HepG2 (cell line): Measurements from ENCODE around the gene B9D2. TPM values are rescaled to one million over a fixed set of nuclear protein-coding genes. Genes with fewer than 3 reads are reported as not detected.

ENCODE experiments used
- AHDC1 ChIP-seq: sonication (generic); formaldehyde crosslinking; IDR thresholded peaks from 2 replicates; pipeline ENCODE4 v1.5.1; 2020; ENCODE audit warnings: mild to moderate bottlenecking, missing genetic modification reagents, borderline replicate concordance
- ATF7-NPFF ChIP-seq: sonication (generic); formaldehyde crosslinking; IDR thresholded peaks from 2 replicates; pipeline ENCODE4 v1.8.1; 2023; ENCODE audit warnings: mild to moderate bottlenecking, low read depth, missing genetic modification reagents, moderate library complexity
- CREB3 ChIP-seq: sonication (generic); formaldehyde crosslinking; IDR thresholded peaks from 2 replicates; pipeline ENCODE4 v1.5.0; 2020; ENCODE audit warnings: missing genetic modification reagents
- FOXO4 ChIP-seq: sonication (generic); formaldehyde crosslinking; conservative IDR thresholded peaks from 2 replicates; pipeline ENCODE4 v1.8.1; 2023; ENCODE audit warnings: missing genetic modification reagents
- GABPB1 ChIP-seq: IDR thresholded peaks from 2 replicates; pipeline ENCODE4 v1.6.1; 2016; ENCODE audit warnings: mild to moderate bottlenecking, missing genetic modification reagents, moderate library complexity, missing compliant biosample characterization
- HOXA3 ChIP-seq: sonication (generic); formaldehyde crosslinking; IDR thresholded peaks from 2 replicates; pipeline ENCODE4 v1.5.0; 2020; ENCODE audit warnings: missing genetic modification reagents
- KDM3A ChIP-seq: IDR thresholded peaks from 2 replicates; pipeline ENCODE4 v1.6.1; 2018; ENCODE audit warnings: low read depth, missing compliant biosample characterization
- MAFK ChIP-seq, 2 experiments: IDR thresholded peaks in 1 of 2; conservative IDR thresholded peaks in 1 of 2; 2 replicates each; pipeline ENCODE4 v1.6.1; 2011; ENCODE audit warnings: improper control_type of control experiment in 2 of 2, low read length in 2 of 2
- SMAD9 ChIP-seq: sonication (generic); formaldehyde crosslinking; IDR thresholded peaks from 2 replicates; pipeline ENCODE4 v1.5.1; 2020; ENCODE audit warnings: mild to moderate bottlenecking, missing genetic modification reagents
- TBP ChIP-seq: sonication (generic); formaldehyde crosslinking; IDR thresholded peaks from 2 replicates; pipeline ENCODE4 v1.5.0; 2020; ENCODE audit warnings: missing genetic modification reagents
- TIGD3 ChIP-seq: sonication (generic); formaldehyde crosslinking; IDR thresholded peaks from 2 replicates; pipeline ENCODE4 v1.5.1; 2020; ENCODE audit warnings: mild to moderate bottlenecking, missing genetic modification reagents, borderline replicate concordance
- ZFP41 ChIP-seq: sonication (generic); formaldehyde crosslinking; IDR thresholded peaks from 2 replicates; pipeline ENCODE4 v1.4.0; 2020; ENCODE audit warnings: mild to moderate bottlenecking, missing genetic modification reagents, borderline replicate concordance
- ZFP82 ChIP-seq: sonication (generic); formaldehyde crosslinking; IDR thresholded peaks from 2 replicates; pipeline ENCODE4 v1.5.1; 2020; ENCODE audit warnings: mild to moderate bottlenecking, missing genetic modification reagents, borderline replicate concordance
- ZNF512 ChIP-seq: sonication (generic); formaldehyde crosslinking; IDR thresholded peaks from 2 replicates; pipeline ENCODE4 v1.4.0; 2020; ENCODE audit warnings: mild to moderate bottlenecking, missing genetic modification reagents
- ZNF557 ChIP-seq: sonication (generic); formaldehyde crosslinking; IDR thresholded peaks from 2 replicates; pipeline ENCODE4 v1.4.0; 2020; ENCODE audit warnings: missing genetic modification reagents
- ZNF724P ChIP-seq: sonication (generic); formaldehyde crosslinking; IDR thresholded peaks from 2 replicates; pipeline ENCODE4 v1.8.0; 2022; ENCODE audit warnings: missing genetic modification reagents, borderline replicate concordance
- polyA plus RNA-seq, 8 experiments: library from polyadenylated mRNA; depleted of rRNA in 3 of 8; stranded (reverse) in 7 of 8; unstranded in 1 of 8; fragments of >200 nt; fragmentation: Illumina TruSeq in 4 of 8; extraction: Trizol in 4 of 8; gene quantifications; 2 replicates each; pipeline versions ENCODE4 v1.2.1 to v1.2.3, GENCODE V29; 2011 to 2016; ENCODE audit warnings: low read depth in 4 of 8, missing spikeins in 1 of 8, mixed read lengths in 1 of 8; ENCODE audit not compliant: insufficient read depth in 1 of 8
- total RNA-seq, 5 experiments: library from RNA; depleted of rRNA; stranded (reverse); fragments of >200 nt; fragmentation: Illumina TruSeq; extraction: Trizol; gene quantifications; 2 replicates each; pipeline ENCODE4 v1.2.3, GENCODE V29; 2016; ENCODE audit warnings: low read depth in 1 of 5

B9D2 gene
- total and polyA plus RNA-seq, 2 of the 13 experiments (the other 11 are each of a cell fraction or from before 2014, with no cell fraction given), result 3.1 to 4.4 TPM

- TF ChIP-seq ZNF724P (CRISPR knock-in tag) (no peak), ATF7-NPFF (0 out of 2 replicates have a peak, but pooled peaks have one; percentile 49), TBP (CRISPR knock-in tag) (no peak), MAFK (conservative IDR thresholded peaks at IDR 0.05 in 1 of 2, IDR thresholded peaks at IDR 0.05 in 1 of 2; ENCODE audit: low read length in 2 of 2) (no peak; a peak in 1 of 4 replicates), CREB3 (no peak), KDM3A (CRISPR knock-in tag) (peak; percentile 80; the same call in 1 of the 2 replicates), ZNF557 (CRISPR knock-in tag) (no peak), HOXA3 (CRISPR knock-in tag) (no peak; the same call in 1 of the 2 replicates), ZFP41 (CRISPR knock-in tag) (no peak), TIGD3 (CRISPR knock-in tag) (no peak), FOXO4 (CRISPR knock-in tag) (no peak), SMAD9 (CRISPR knock-in tag) (no peak), ZFP82 (no peak), AHDC1 (no peak), GABPB1 (CRISPR knock-in tag) (peak; percentile 82), ZNF512 (CRISPR knock-in tag) (no peak)
These were observed 38.9 kb downstream of the B9D2 start (continued) for GRCh38 chr19:41324921-41325639.
